Spleen (tissue), 7 donors: ENCODE measurements around the gene KRT15.

Experiments used
- POLR2A ChIP-seq, 3 donors: fragments of 450-650 bp; IDR thresholded peaks; one replicate each; pipeline ENCODE4 v1.5.1; 2017; ENCODE audit warnings: antibody characterized with exemption in 3 of 3, mild to moderate bottlenecking in 1 of 3
- POLR2AphosphoS5 ChIP-seq, 3 donors: sonication (generic); formaldehyde crosslinking; IDR thresholded peaks; one replicate each; pipeline ENCODE4 v1.5.1; 2017; ENCODE audit warnings: antibody characterized with exemption in 3 of 3
- TF ChIP-seq, protein P1 (sequence below), 11 experiments: fragments of 200-600 bp in 7 of 11; fragments of 450-650 bp in 4 of 11; sonication (generic) in 4 of 11; IDR thresholded peaks in 8 of 11; conservative IDR thresholded peaks in 3 of 11; 1 replicate in 7 of 11; 2 replicates in 4 of 11; pipeline versions ENCODE4 v1.4.0 to v1.8.0; 2016 to 2021; ENCODE audit warnings: antibody characterized with exemption in 11 of 11, inconsistent platforms in 4 of 11, mild to moderate bottlenecking in 1 of 11
- donor health status: DM: no; HTN: no; CAD: no; lungs with moderate emphysema.
- donor health status: DM: no; HTN: no; CAD: no.
- donor health status: DM: no; HTN: no; CAD: no.

DNA sequence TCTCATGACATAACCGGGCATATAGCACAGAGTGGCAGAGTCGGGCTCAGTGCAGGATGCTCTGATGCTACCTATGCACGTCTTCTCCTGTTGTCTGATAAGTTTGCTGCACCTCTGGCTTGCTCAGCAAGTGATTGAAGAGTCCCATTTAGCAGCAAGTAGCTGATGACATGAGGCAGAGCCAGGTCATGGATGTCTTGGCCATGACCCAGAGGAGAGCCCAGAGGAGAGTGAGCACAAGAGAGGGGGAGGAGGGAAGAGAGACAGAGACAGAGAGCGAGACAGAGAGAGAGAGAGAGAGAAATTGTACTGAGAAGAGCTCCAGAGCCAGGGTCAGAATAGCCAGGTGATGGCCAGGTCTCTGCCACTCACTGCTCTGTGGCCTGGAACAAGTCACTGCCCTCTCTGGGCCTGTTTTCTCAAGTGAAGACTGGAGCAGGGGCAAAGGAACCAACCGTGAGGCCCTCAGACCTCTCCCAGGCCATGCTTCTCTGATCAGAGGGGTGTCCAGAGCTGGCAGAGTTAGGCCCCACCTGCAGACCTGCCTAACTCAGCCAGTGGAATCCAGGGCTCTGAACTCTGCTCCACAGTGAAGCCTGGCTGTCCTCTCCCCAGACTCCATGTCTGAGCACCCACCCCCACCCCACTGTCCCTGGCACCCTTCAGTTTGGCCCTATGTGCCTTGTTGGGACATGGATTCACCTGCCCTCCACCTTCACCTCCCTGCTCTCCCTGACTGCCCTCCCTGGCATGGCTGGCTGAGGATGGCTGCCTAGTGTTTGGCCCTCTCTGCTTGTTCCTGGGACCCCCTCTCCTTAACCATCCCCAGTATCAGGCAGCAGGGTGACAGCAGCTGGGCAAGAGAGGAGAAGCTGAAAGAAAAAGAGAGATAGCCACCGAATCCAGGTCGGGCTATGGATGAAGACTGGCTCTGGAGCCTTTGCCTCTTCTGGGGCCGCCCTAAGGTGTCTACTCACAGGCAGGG, 33.5 kb downstream of the KRT15 start:
- TF ChIP-seq, protein P1, sequence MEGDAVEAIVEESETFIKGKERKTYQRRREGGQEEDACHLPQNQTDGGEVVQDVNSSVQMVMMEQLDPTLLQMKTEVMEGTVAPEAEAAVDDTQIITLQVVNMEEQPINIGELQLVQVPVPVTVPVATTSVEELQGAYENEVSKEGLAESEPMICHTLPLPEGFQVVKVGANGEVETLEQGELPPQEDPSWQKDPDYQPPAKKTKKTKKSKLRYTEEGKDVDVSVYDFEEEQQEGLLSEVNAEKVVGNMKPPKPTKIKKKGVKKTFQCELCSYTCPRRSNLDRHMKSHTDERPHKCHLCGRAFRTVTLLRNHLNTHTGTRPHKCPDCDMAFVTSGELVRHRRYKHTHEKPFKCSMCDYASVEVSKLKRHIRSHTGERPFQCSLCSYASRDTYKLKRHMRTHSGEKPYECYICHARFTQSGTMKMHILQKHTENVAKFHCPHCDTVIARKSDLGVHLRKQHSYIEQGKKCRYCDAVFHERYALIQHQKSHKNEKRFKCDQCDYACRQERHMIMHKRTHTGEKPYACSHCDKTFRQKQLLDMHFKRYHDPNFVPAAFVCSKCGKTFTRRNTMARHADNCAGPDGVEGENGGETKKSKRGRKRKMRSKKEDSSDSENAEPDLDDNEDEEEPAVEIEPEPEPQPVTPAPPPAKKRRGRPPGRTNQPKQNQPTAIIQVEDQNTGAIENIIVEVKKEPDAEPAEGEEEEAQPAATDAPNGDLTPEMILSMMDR (IDR thresholded peaks at IDR 0.05 in 8 of 11, conservative IDR thresholded peaks at IDR 0.05 in 3 of 11): no peak
- no peak for TF ChIP-seq POLR2A (IDR thresholded peaks at IDR 0.05)
- TF ChIP-seq POLR2AphosphoS5 (IDR thresholded peaks at IDR 0.05): no peak
